OCI-LY3 (cell line): ENCODE results near the gene GOSR1.
"Not testable (repeated sequence)": the region's sequence is repeated elsewhere in the genome, so short reads cannot be mapped to it uniquely, and the experiment has no call there.

Experiments
- CTCF ChIP-seq: fragments of 200-600, 300-600 bp; sonication (generic); IDR thresholded peaks from 2 replicates; pipeline ENCODE4 v1.5.1; 2014; ENCODE audit warnings: antibody characterized with exemption, low read length, low read depth
- EZH2phosphoT487 ChIP-seq: fragments of 200-600 bp; shearing (Covaris generic); IDR thresholded peaks from 2 replicates; pipeline ENCODE4 v1.6.1; 2018; ENCODE audit warnings: antibody characterized with exemption, mixed run types, low read depth

GRCh38 chr17:30561766-30562165, 84.6 kb downstream of the GOSR1 start:
- not testable (repeated sequence) for TF ChIP-seq EZH2phosphoT487, CTCF
